K562 (cell line): Measurements from ENCODE around the gene EML6.

Experiments
- CTCF ChIP-seq, 3 experiments: IDR thresholded peaks in 2 of 3; conservative IDR thresholded peaks in 1 of 3; 2 replicates each; pipeline ENCODE4 v1.5.1; 2011 to 2012; ENCODE audit warnings: low read length in 3 of 3, mild to moderate bottlenecking in 3 of 3, control low read depth in 2 of 3, improper control_type of control experiment in 1 of 3, inconsistent platforms in 1 of 3, low read depth in 1 of 3, mixed read lengths in 1 of 3, moderate library complexity in 1 of 3; ENCODE audit not compliant: insufficient read depth in 2 of 3
- DPF2 ChIP-seq: fragments of 450-650 bp; IDR thresholded peaks from 2 replicates; pipeline ENCODE4 v1.6.1; 2016
- E2F4 ChIP-seq: sonication (generic); formaldehyde crosslinking; IDR thresholded peaks from 2 replicates; pipeline ENCODE4 v1.8.0; 2022; ENCODE audit warnings: mild to moderate bottlenecking, low read depth, missing genetic modification reagents
- FOXK2 ChIP-seq, 2 experiments: fragments of 450-650 bp; IDR thresholded peaks in 1 of 2; conservative IDR thresholded peaks in 1 of 2; 2 replicates each; pipeline ENCODE4 v1.6.1; 2016; ENCODE audit warnings: low read depth in 2 of 2, mild to moderate bottlenecking in 1 of 2
- GABPA ChIP-seq: fragments of 200-800 bp; sonication (Bioruptor generic); conservative IDR thresholded peaks from 2 replicates; pipeline ENCODE4 v1.6.1; 2016; ENCODE audit warnings: low read depth, missing genetic modification characterization, missing compliant biosample characterization
- HOXB6 ChIP-seq: fragments of 250-450 bp; sonication (Bioruptor Pico); IDR thresholded peaks from 2 replicates; pipeline ENCODE4 v1.5.1; 2022; ENCODE audit warnings: mild to moderate bottlenecking, borderline replicate concordance
- IRF2 ChIP-seq: sonication (generic); formaldehyde crosslinking; IDR thresholded peaks from 2 replicates; pipeline ENCODE4 v1.8.1; 2022; ENCODE audit warnings: mild to moderate bottlenecking, missing genetic modification reagents
- KAT2B ChIP-seq: IDR thresholded peaks from one replicate; pipeline ENCODE4 v1.6.1; 2012; ENCODE audit warnings: low read depth, mild to moderate bottlenecking, control low read depth, inconsistent platforms, low read length, moderate library complexity
- NR1H2 ChIP-seq: sonication (generic); formaldehyde crosslinking; IDR thresholded peaks from 2 replicates; pipeline ENCODE4 v1.4.0; 2020; ENCODE audit warnings: mild to moderate bottlenecking, missing genetic modification reagents
- POLR2A ChIP-seq: fragments of 450-650 bp; conservative IDR thresholded peaks from 2 replicates; pipeline ENCODE4 v1.6.1; 2016
- ZNF143 ChIP-seq: sonication (generic); formaldehyde crosslinking; IDR thresholded peaks from 2 replicates; pipeline ENCODE4 v1.9.0; 2022; ENCODE audit warnings: mild to moderate bottlenecking, missing genetic modification reagents
- ZNF165 ChIP-seq: fragments of 250-450 bp; sonication (Bioruptor Pico); IDR thresholded peaks from 2 replicates; pipeline ENCODE4 v1.4.0; 2020; ENCODE audit warnings: borderline replicate concordance
- ZNF76 ChIP-seq: fragments of 250-450 bp; sonication (Bioruptor Pico); IDR thresholded peaks from 2 replicates; pipeline ENCODE4 v1.4.0; 2020; ENCODE audit warnings: mild to moderate bottlenecking, moderate library complexity, borderline replicate concordance

- TF ChIP-seq FOXK2 (conservative IDR thresholded peaks at IDR 0.05 in 1 of 2, IDR thresholded peaks at IDR 0.05 in 1 of 2; ENCODE audit: low read depth in 2 of 2) (no peak), POLR2A (no peak), CTCF (IDR thresholded peaks at IDR 0.05 in 2 of 3, conservative IDR thresholded peaks at IDR 0.05 in 1 of 3; ENCODE audit: insufficient read depth in 2 of 3, low read depth in 1 of 3, low read length in 3 of 3) (peak in 2 of 3 experiments; percentile 7 to 22; a peak in 2 of 6 replicates), E2F4 (CRISPR knock-in tag) (no peak), HOXB6 (CRISPR knock-in tag) (no peak), GABPA (no peak), KAT2B (no peak), NR1H2 (no peak), ZNF143 (CRISPR knock-in tag) (no peak), ZNF165 (CRISPR knock-in tag) (no peak), DPF2 (no peak), ZNF76 (CRISPR knock-in tag) (no peak), IRF2 (CRISPR knock-in tag) (no peak)
Observed at GRCh38 chr2:54755641-54756326, 32.3 kb downstream of the EML6 start.
